GM21390 (cell line): Measurements from ENCODE around the gene CLEC3A.
"Not testable (repeated sequence)": the region's sequence is repeated elsewhere in the genome, so short reads cannot be mapped to it uniquely, and the experiment has no call there.

Experiments used
- ATAC-seq: cut with Tn5 transposase; IDR thresholded peaks from one replicate; pipeline ENCODE4 v1.9.1; 2021; ENCODE audit not compliant: unreplicated experiment

The CLEC3A gene

GRCh38 chr16:78028018-78028417 lies 5.7 kb downstream of the CLEC3A start:
- no peak for ATAC-seq

- no peak for ATAC-seq
Observed at GRCh38 chr16:78034530-78034929, 12.2 kb downstream of the CLEC3A start.

- no peak for ATAC-seq
Observed at GRCh38 chr16:78035012-78035411, 12.7 kb downstream of the CLEC3A start.

GRCh38 chr16:78040396-78040795 lies 18.0 kb downstream of the CLEC3A start:
- no peak for ATAC-seq

- ATAC-seq = no peak
Observed at GRCh38 chr16:78045865-78046581, 23.7 kb downstream of the CLEC3A start.

- no peak for ATAC-seq
Observed at GRCh38 chr16:78048319-78048718, 26.0 kb downstream of the CLEC3A start.

- ATAC-seq = no peak
Observed at GRCh38 chr16:78050734-78051400, 28.5 kb downstream of the CLEC3A start.

- ATAC-seq = no peak
Observed at GRCh38 chr16:78057803-78058564, 35.6 kb downstream of the CLEC3A start.

GRCh38 chr16:78059806-78060205 lies 37.5 kb downstream of the CLEC3A start:
- not testable (repeated sequence) for ATAC-seq

GRCh38 chr16:78060295-78060694 lies 37.9 kb downstream of the CLEC3A start:
- no peak for ATAC-seq

GRCh38 chr16:78060809-78061208 lies 38.5 kb downstream of the CLEC3A start:
- ATAC-seq = no peak

GRCh38 chr16:78065319-78065718 lies 43.0 kb downstream of the CLEC3A start:
- no peak for ATAC-seq

- no peak for ATAC-seq
Observed at GRCh38 chr16:78069913-78070312, 47.6 kb downstream of the CLEC3A start.

GRCh38 chr16:78072275-78072674 lies 49.9 kb downstream of the CLEC3A start:
- no peak for ATAC-seq

GRCh38 chr16:78075800-78076199 lies 53.5 kb downstream of the CLEC3A start:
- ATAC-seq = no peak

GRCh38 chr16:78081341-78081740 lies 59.0 kb downstream of the CLEC3A start:
- ATAC-seq = no peak
